Measurements from ENCODE around the gene ODC1. TPM values are rescaled to one million over a fixed set of nuclear protein-coding genes. Genes with fewer than 3 reads are reported as not detected.

ODC1 gene
- total and polyA plus RNA-seq, 8 donors = 55.0 to 243 (median 214) TPM

- peaks cover 34 to 79% of the 10 kb centered on the region in 2 donors for H3K4me1 ChIP-seq
- H3K36me3 ChIP-seq = peaks cover 0 to 9% of the 10 kb centered on the region in 2 donors
- intact Hi-C loops (cut with DNase I) = loop anchor here in 1 of 2 donors (10.0 kb wide), 1 partner anchor 103 kb away; the partner anchor contains the start of gene HPCAL1
- no peak overlapping the region for H3K4me3 ChIP-seq
- H3K27me3 ChIP-seq = no peaks in the 10 kb centered on the region
- TF ChIP-seq CTCF (IDR thresholded peaks at IDR 0.05) = no peak
- no peaks in the 10 kb centered on the region for H3K9me3 ChIP-seq
- H3K27ac ChIP-seq = peak overlapping the region; percentile 63 to 81
- no peak for DNase-seq
- no peak for ATAC-seq
Measured at GRCh38 chr2:10407432-10407831, 40.7 kb downstream of the ODC1 start.

GRCh38 chr2:10406491-10407188, 41.5 kb downstream of the ODC1 start:
- H3K4me1 ChIP-seq = peaks cover 34 to 87% of the 10 kb centered on the region in 2 donors
- ATAC-seq = no peak
- no peak for TF ChIP-seq CTCF (IDR thresholded peaks at IDR 0.05)
- no peak overlapping the region for H3K4me3 ChIP-seq
- DNase-seq = no peak
- intact Hi-C loops (cut with DNase I) = loop anchor here in 1 of 2 donors (10.0 kb wide), 1 partner anchor 102 kb away; the partner anchor contains the start of gene HPCAL1
- no peaks in the 10 kb centered on the region for H3K27me3 ChIP-seq
- peak overlapping the region; percentile 54 to 81 for H3K27ac ChIP-seq
- peaks cover 0 to 5% of the 10 kb centered on the region in 2 donors for H3K36me3 ChIP-seq
- H3K9me3 ChIP-seq = no peaks in the 10 kb centered on the region

DNA sequence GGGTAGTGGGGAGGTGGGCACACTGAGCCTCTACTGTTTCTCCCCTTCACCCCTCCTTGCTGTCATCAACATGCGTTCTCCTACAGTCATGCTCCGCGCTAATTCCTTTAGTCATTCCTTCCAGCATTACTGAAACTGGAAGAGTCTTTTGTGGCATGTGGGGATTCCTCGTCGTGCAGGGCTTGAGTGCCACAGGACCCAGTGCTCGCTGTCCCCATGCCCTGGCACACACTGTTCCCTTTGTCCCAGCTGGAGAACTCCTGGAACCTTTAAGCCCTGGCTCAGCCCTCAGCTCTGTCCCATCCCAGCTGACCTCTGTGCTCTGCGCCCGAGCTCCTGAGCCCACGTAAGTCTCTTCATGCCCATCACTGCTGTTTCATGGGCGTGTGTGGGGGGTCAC, 42.1 kb downstream of the ODC1 start:
- H3K4me3 ChIP-seq = no peak overlapping the region
- no peaks in the 10 kb centered on the region for H3K9me3 ChIP-seq
- H3K27ac ChIP-seq = peak overlapping the region; percentile 54 to 81
- H3K36me3 ChIP-seq = peaks cover 0 to 5% of the 10 kb centered on the region in 2 donors
- H3K4me1 ChIP-seq = peaks cover 34 to 91% of the 10 kb centered on the region in 2 donors
- intact Hi-C loops (cut with DNase I) = loop anchor here in 1 of 2 donors (10.0 kb wide), 1 partner anchor 101 kb away; the partner anchor contains the start of gene HPCAL1
- DNase-seq = no peak
- H3K27me3 ChIP-seq = no peaks in the 10 kb centered on the region
- ATAC-seq = no peak
- TF ChIP-seq CTCF (IDR thresholded peaks at IDR 0.05) = no peak

DNA sequence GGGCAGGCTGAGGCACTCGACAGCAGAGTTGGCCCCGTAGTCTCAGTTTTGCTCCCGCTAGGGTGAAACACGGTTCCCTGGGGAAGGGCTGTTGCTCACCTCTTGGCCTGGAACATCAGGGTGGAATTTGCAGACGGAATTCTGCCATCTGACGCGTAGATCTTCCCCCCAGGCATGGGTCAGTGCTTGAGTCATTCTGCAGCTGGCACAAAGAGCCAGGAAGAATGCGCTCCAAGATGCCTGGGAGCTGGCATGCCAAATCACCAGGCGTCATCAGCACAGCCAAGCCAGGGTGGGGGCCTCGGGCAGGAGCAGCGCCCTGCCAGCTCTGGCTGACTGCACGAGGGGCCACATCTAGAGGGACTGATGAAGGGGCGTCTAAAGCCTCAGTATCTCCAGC, 42.7 kb downstream of the ODC1 start:
- intact Hi-C loops (cut with DNase I) = loop anchor here in 1 of 2 donors (10.0 kb wide), 1 partner anchor 101 kb away; the partner anchor contains the start of gene HPCAL1
- Histone ChIP-seq H3K27me3 (no peaks in the 10 kb centered on the region), H3K9me3 (no peaks in the 10 kb centered on the region), H3K4me1 (peaks cover 34 to 91% of the 10 kb centered on the region in 2 donors), H3K36me3 (peaks cover 0 to 5% of the 10 kb centered on the region in 2 donors), H3K27ac (peak overlapping the region; percentile 54 to 81), H3K4me3 (no peak overlapping the region)
- TF ChIP-seq CTCF (IDR thresholded peaks at IDR 0.05) = no peak
- ATAC-seq (peak; percentile 10), DNase-seq (peak in 1 of 4 donors; percentile 63)
